NCI-H2227 treated with DMSO at 0.1 percent for 48 hours (cell line): ENCODE results near the gene PLAGL1.
"Not testable (repeated sequence)": the region's sequence is repeated elsewhere in the genome, so short reads cannot be mapped to it uniquely, and the experiment has no call there.

Source experiments
- DNase-seq: peaks from one replicate; lab custom pipeline; 2025; lab: John Stamatoyannopoulos, UW

Gene PLAGL1

GRCh38 chr6:144009628-144010027 is 1.6 kb upstream of the PLAGL1 start:
- not testable (repeated sequence) for DNase-seq

GRCh38 chr6:144008846-144009245 is 787 bp upstream of the PLAGL1 start:
- no peak for DNase-seq

GRCh38 chr6:144007478-144008119 is 460 bp downstream of the PLAGL1 start:
- DNase-seq: no peak

- peak; percentile 33 for DNase-seq
Observed at GRCh38 chr6:144006736-144007477, 1.2 kb downstream of the PLAGL1 start.

- DNase-seq: no peak
Observed at GRCh38 chr6:143999406-143999805, 8.7 kb downstream of the PLAGL1 start.

- DNase-seq: no peak
Observed at GRCh38 chr6:143998686-143999085, 9.4 kb downstream of the PLAGL1 start.

- no peak for DNase-seq
Observed at GRCh38 chr6:143993965-143994646, 14.0 kb downstream of the PLAGL1 start.

- no peak for DNase-seq
Observed at GRCh38 chr6:143992285-143992684, 15.8 kb downstream of the PLAGL1 start.

GRCh38 chr6:143986463-143987065 is 21.5 kb downstream of the PLAGL1 start:
- DNase-seq: peak; percentile 77

- no peak for DNase-seq
Observed at GRCh38 chr6:143984666-143985065, 23.4 kb downstream of the PLAGL1 start.

- DNase-seq: no peak
Observed at GRCh38 chr6:143982968-143983367, 25.1 kb downstream of the PLAGL1 start.

GRCh38 chr6:143980921-143981320 is 27.1 kb downstream of the PLAGL1 start:
- no peak for DNase-seq

- no peak for DNase-seq
Observed at GRCh38 chr6:143976806-143977349, 31.2 kb downstream of the PLAGL1 start.

- DNase-seq: no peak
Observed at GRCh38 chr6:143974089-143974488, 34.0 kb downstream of the PLAGL1 start.

GRCh38 chr6:143973097-143973966 is 34.7 kb downstream of the PLAGL1 start:
- DNase-seq: peak; percentile 23

GRCh38 chr6:143971482-143972205 is 36.4 kb downstream of the PLAGL1 start:
- no peak for DNase-seq

GRCh38 chr6:143970456-143971218 is 37.4 kb downstream of the PLAGL1 start:
- no peak for DNase-seq

GRCh38 chr6:143969077-143969476 is 39.0 kb downstream of the PLAGL1 start:
- DNase-seq: no peak

- no peak for DNase-seq
Observed at GRCh38 chr6:143967706-143968376, 40.2 kb downstream of the PLAGL1 start.
